GM23248 (cell line): ENCODE results near the gene TMC6.

ENCODE experiments used
- EZH2 ChIP-seq: fragments of 200-600 bp; sonication (generic); IDR thresholded peaks from 2 replicates; pipeline ENCODE4 v1.6.1; 2018; ENCODE audit warnings: antibody characterized with exemption, mild to moderate bottlenecking; ENCODE audit not compliant: insufficient read depth, poor library complexity, severe bottlenecking
- EZH2phosphoT487 ChIP-seq: fragments of 200-600 bp; sonication (generic); IDR thresholded peaks from 2 replicates; pipeline ENCODE4 v1.6.1; 2018; ENCODE audit warnings: antibody characterized with exemption, moderate library complexity, mild to moderate bottlenecking, low read depth; ENCODE audit not compliant: insufficient read depth

DNA sequence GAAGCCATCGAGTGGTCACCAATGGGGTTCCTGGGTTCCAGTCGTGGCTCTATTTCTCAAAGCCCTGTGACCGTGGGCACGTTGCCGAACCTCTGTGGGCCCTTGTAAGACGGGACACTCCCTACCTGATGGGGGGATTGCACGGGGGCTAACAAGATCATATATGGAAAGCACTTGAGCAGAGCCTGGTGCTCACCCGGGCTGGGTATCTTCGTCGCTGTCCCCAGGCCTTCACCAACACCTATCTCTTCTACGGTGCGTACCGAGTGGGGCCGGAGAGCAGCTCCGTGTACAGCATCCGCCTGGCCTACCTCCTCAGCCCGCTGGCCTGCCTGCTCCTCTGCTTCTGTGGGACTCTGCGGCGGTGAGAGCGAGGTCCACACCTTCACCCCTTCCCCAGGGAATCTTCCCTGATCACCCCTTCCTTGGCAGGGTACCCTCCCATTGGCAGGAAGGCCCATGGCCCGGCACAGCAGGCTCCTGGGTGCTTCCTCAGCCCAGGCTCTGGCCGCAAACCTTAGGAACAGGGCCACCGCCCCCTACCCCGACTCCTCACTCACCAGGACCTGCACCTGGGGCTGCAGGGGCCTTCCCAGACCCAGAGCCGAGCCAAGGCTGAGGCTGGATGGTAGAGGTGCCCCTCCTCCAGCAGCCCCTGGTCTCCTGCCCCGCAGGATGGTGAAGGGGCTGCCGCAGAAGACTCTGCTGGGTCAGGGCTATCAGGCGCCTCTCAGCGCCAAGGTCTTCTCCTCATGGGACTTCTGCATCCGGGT lies 4.8 kb upstream of the TMC6 start:
- TF ChIP-seq EZH2phosphoT487: no peak
- no peak for TF ChIP-seq EZH2
